Raji (cell line): ENCODE data around the gene ACKR2.

ENCODE experiments used
- POLR2A ChIP-seq: IDR thresholded peaks from 2 replicates; pipeline ENCODE4 v1.6.1; 2011; ENCODE audit warnings: low read depth, low read length, control low read depth; ENCODE audit not compliant: insufficient read depth

Gene ACKR2

GRCh38 chr3:42905740-42906069, 96.5 kb downstream of the ACKR2 start:
- TF ChIP-seq POLR2A = no peak

GRCh38 chr3:42906070-42906847, 97.0 kb downstream of the ACKR2 start, which contains the start of gene ZNF662:
Gene ZNF662 (plus strand): TSS chr3:42906142. CDS start chr3:42908115, 1,973 bp downstream.
- no peak for TF ChIP-seq POLR2A

- TF ChIP-seq POLR2A = no peak
These were observed 97.6 kb downstream of the ACKR2 start for GRCh38 chr3:42906848-42907183.

GRCh38 chr3:42908675-42909074, 99.4 kb downstream of the ACKR2 start:
- TF ChIP-seq POLR2A = no peak

GRCh38 chr3:42911551-42911950, 102.3 kb downstream of the ACKR2 start:
- no peak for TF ChIP-seq POLR2A

- TF ChIP-seq POLR2A = no peak
These were observed 105.7 kb downstream of the ACKR2 start for GRCh38 chr3:42914771-42915515.
